8988T (cell line): Measurements from ENCODE around the gene SMIM44.

Experiments used
- DNase-seq: peaks from one replicate; pipeline ENCODE4 v3.0.0; 2011

SMIM44 gene

GRCh38 chr19:3475449-3475848 is 7.8 kb downstream of the SMIM44 start:
- DNase-seq, result no peak

GRCh38 chr19:3474614-3475013 is 8.6 kb downstream of the SMIM44 start:
- no peak for DNase-seq

GRCh38 chr19:3474010-3474409 is 9.2 kb downstream of the SMIM44 start:
- DNase-seq, result no peak

- no peak for DNase-seq
Measured at GRCh38 chr19:3471954-3472655, 11.1 kb downstream of the SMIM44 start.

GRCh38 chr19:3470500-3471128 is 12.6 kb downstream of the SMIM44 start:
- DNase-seq, result no peak

GRCh38 chr19:3469638-3470499 is 13.4 kb downstream of the SMIM44 start:
- DNase-seq, result no peak

GRCh38 chr19:3468211-3468610 is 15.0 kb downstream of the SMIM44 start:
- no peak for DNase-seq

- DNase-seq, result no peak
Measured at GRCh38 chr19:3467437-3468198, 15.6 kb downstream of the SMIM44 start.

GRCh38 chr19:3466635-3467034 is 16.6 kb downstream of the SMIM44 start:
- no peak for DNase-seq

GRCh38 chr19:3465552-3465951 is 17.7 kb downstream of the SMIM44 start:
- DNase-seq, result no peak

- DNase-seq, result no peak
Measured at GRCh38 chr19:3464587-3465235, 18.5 kb downstream of the SMIM44 start.

GRCh38 chr19:3463714-3464586 is 19.3 kb downstream of the SMIM44 start:
- no peak for DNase-seq

- DNase-seq, result no peak
Measured at GRCh38 chr19:3462991-3463713, 20.1 kb downstream of the SMIM44 start.

GRCh38 chr19:3459965-3460582 is 23.2 kb downstream of the SMIM44 start:
- DNase-seq, result no peak

- DNase-seq, result no peak
Measured at GRCh38 chr19:3459089-3459881, 24.0 kb downstream of the SMIM44 start.

- no peak for DNase-seq
Measured at GRCh38 chr19:3458229-3459088, 24.8 kb downstream of the SMIM44 start.

GRCh38 chr19:3457528-3458228 is 25.6 kb downstream of the SMIM44 start:
- DNase-seq, result no peak
